ENCODE data around the gene WDFY4. TPM values are rescaled to one million over a fixed set of nuclear protein-coding genes. Genes with fewer than 3 reads are reported as not detected.

Gene WDFY4
- total and polyA plus RNA-seq, 2 of the 13 experiments (the other 11 are each of a cell fraction or from before 2014, with no cell fraction given): not detected

DNA sequence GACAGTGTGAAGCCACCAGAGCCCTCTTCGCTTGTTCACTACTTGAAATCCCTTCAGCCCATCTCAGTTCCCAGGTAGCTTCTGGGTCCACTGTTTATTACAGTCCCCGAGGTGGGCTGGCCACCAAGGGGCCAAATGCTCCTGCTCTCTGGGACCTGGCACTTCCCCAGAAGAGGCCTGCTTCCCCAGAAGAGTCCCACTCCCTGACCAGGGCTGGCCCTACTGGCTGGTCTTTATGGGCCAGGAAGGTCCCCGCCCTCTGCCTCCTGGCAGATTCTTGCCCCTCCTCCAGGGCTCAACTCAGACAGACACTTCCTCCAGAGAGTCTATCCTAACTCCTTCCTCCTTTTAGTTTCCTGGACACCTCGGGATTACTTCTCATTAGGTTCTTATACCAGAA, 325.6 kb downstream of the WDFY4 start (continued):
- TF ChIP-seq REL (CRISPR knock-in tag; conservative IDR thresholded peaks at IDR 0.05) (no peak), FUBP1 (CRISPR knock-in tag; IDR thresholded peaks at IDR 0.05; ENCODE audit: borderline replicate concordance) (no peak), ZBTB25 (CRISPR knock-in tag; IDR thresholded peaks at IDR 0.05) (no peak), SPEN (CRISPR knock-in tag; IDR thresholded peaks at IDR 0.05; ENCODE audit: low read depth) (no peak), TIGD3 (CRISPR knock-in tag; IDR thresholded peaks at IDR 0.05; ENCODE audit: borderline replicate concordance) (no peak)

DNA sequence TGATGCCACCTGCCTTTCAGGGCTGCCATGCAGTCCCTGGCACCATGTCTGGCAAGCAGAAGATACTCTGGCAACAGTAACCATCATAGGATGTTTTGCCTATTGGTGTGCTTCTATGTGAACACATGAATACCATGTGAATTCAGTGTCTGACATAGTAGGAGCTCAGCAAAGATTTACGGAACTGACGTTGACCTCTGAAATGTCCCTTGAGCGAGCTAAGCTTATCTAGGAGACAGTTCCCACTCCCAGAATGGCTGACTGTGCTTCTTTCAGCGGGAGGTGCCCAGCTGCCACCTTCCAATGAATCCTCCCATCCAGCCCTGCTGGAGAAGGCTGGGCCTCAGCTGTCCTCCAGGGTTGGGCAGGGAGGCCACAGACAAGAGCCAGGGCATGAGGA, 326.2 kb downstream of the WDFY4 start:
- no peaks in the 10 kb centered on the region; a peak in 1 of 5 replicates for H3K27me3 ChIP-seq (ENCODE audit: control insufficient read depth in 1 of 2, insufficient read depth in 2 of 2, low read length in 2 of 2)
- no TSS peak for BruUV-seq (replicated peaks)
- 0% methylated on average over 1 of the region's 4 CpGs for WGBS (ENCODE audit: low lambda C conversion rate)
- FAIRE-seq: no peak
- no peak overlapping the region for H3K4me2 ChIP-seq (ENCODE audit: low read depth, low read length)
- H4K20me1 ChIP-seq (ENCODE audit: insufficient read depth, low read length): no peaks in the 10 kb centered on the region
- no peak for DNase-seq (ENCODE audit: low spot score)
- intact Hi-C loops (cut with micrococcal nuclease; ENCODE audit: unreplicated experiment) (no loop called here), in situ Hi-C loops (cut with HindIII; ENCODE audit: extremely low pct_ligation_motif_present, low pct_unique_long_range_greater_than_20kb) (no loop called here)
- POLR2A ChIA-PET: no interaction called here
- no peaks in the 10 kb centered on the region for H3K9me3 ChIP-seq (ENCODE audit: low read length)
- no peaks in the 10 kb centered on the region for H3K36me3 ChIP-seq (replicated peaks in 1 of 2; ENCODE audit: control insufficient read depth in 1 of 2, insufficient read depth in 2 of 2, low read length in 2 of 2)
- no peaks in the 10 kb centered on the region for H3K4me1 ChIP-seq (ENCODE audit: insufficient read depth, low read length)
- no peak overlapping the region for H3K4me3 ChIP-seq (replicated peaks in 1 of 3; ENCODE audit: insufficient read depth in 1 of 3, low read depth in 2 of 3, low read length in 3 of 3)
- no peak for ATAC-seq
- H3K27ac ChIP-seq (ENCODE audit: extremely low read length, insufficient read depth, low read length): no peak overlapping the region
- CTCF ChIA-PET (ENCODE audit: low intra/inter-chr PET ratio, low total read pairs): no interaction called here
- no peak for TF ChIP-seq KLF9 (CRISPR knock-in tag; IDR thresholded peaks at IDR 0.05; ENCODE audit: low read depth)
- no peak for TF ChIP-seq ZNF589 (CRISPR knock-in tag; conservative IDR thresholded peaks at IDR 0.05)
- TF ChIP-seq ZNF143 (CRISPR knock-in tag; IDR thresholded peaks at IDR 0.05): no peak
- no peak for TF ChIP-seq CC2D1A (CRISPR knock-in tag; IDR thresholded peaks at IDR 0.05)
- TF ChIP-seq ZSCAN12 (CRISPR knock-in tag; IDR thresholded peaks at IDR 0.05): no peak
- TF ChIP-seq REXO4 (CRISPR knock-in tag; IDR thresholded peaks at IDR 0.05; ENCODE audit: borderline replicate concordance): no peak
- H3K79me2 ChIP-seq (ENCODE audit: insufficient read depth, low read length): no peaks in the 10 kb centered on the region
- no peak overlapping the region for H2AFZ ChIP-seq (ENCODE audit: low read length)
- no peak overlapping the region for H3K9ac ChIP-seq (ENCODE audit: insufficient read depth, low read depth, low read length)

All from HepG2 (cell line).